GM18517 (cell line): Measurements from ENCODE around the gene CHRM2.

Experiments used
- ATAC-seq: cut with Tn5 transposase; IDR thresholded peaks from one replicate; pipeline ENCODE4 v1.9.1; 2021; ENCODE audit warnings: mild to moderate bottlenecking, moderate library complexity; ENCODE audit not compliant: unreplicated experiment

The CHRM2 gene

DNA sequence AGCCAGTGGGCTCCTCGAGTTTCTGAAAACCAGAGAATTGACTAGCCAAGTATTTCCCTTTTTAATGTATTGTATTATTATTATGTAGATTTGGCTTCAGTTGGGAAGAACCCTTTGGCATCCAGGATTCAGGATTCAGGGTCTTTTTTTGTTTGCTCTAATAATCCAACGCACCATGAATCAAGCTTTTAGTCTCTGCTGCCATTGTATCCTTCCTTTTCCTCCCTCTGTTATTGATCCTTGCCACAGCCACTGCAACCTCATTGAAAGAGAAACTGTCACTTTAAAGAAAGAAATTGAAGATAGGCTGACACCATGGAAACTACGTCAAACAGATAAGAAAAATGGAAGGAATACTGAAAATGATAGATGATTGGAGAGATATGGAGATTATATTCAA lies 150.0 kb downstream of the CHRM2 start:
- no peak for ATAC-seq

DNA sequence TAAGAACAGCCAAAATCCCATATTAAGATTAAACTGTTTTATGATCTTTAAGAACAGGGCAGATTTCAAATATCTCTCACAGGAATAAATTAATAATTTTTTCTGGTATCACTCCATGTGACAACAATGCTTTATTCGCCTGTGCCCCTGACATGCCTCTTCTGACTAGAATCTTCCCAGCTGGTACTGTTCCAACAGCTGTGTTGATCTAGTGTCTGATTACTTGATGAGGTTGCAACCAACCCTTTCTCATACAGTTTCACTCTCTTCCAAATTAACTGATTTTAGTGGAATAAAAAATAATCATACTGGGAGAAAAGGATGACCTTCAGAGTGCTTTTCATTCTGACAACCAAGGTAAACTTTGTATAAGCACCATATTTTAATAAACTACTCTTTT lies 151.9 kb downstream of the CHRM2 start:
- no peak for ATAC-seq

DNA sequence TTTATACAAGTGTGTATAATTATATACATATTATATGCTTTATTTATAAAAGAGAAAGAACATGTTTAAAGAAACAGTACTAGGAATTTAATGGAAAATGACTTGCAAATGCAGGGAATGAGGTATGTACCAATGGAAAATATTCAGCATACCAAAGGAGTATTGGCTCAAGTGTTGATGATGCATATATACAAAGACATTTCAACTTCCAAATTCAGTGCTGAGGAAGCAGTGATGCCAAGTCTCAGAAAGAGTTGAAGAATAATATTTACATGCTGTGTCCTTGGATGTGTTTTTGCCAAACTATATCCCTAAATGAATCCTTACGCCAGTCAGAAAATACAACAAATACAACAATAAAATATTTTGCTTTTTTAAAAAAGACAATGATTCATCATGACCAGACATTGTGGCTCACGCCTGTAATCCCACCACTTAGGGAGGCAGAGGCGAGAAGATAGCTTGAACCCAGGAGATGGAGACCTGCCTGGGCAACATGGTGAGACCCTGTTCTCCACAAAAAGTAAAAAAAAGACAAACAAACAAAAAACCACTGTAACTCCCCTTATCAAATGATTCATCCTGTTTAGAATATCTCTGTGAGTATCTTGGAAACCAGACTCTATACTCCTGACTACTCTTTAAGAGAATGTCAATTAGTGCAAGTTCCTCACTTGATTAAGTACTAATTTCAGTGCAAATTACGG lies 157.2 kb downstream of the CHRM2 start:
- no peak for ATAC-seq

DNA sequence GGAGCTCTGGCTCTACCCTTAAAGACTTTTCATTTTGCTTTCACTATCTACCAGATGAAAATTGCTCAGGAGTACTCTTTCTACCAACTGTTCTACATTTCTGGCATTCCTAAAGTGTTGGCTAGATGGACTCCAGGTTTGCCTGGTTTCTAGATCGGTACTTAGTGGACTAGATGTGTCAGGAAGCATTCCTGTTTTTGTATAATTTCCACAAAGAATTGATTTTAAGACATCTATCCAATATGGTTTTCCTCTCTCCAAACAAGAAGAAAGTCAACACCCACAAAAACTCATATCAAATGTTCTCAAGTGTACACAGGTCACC lies 157.7 kb downstream of the CHRM2 start:
- no peak for ATAC-seq

DNA sequence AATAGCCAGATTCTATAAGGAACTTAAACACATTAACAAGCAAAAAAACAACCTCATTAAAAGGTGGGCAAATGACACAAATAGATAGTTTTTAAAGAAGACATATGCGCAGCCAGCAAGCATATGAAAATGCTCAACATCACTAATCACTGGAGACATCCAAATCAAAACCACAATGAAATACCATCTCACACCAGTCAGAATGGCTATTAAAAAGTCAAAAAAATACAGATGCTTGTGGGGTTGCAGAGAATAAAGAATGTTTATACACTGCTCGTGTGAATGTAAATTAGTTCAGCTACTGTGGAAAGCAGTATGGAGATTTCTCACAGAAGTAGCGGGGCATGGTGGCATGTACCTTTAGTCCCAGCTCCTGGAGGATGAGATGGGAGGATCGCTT lies 164.0 kb downstream of the CHRM2 start:
- ATAC-seq: no peak

DNA sequence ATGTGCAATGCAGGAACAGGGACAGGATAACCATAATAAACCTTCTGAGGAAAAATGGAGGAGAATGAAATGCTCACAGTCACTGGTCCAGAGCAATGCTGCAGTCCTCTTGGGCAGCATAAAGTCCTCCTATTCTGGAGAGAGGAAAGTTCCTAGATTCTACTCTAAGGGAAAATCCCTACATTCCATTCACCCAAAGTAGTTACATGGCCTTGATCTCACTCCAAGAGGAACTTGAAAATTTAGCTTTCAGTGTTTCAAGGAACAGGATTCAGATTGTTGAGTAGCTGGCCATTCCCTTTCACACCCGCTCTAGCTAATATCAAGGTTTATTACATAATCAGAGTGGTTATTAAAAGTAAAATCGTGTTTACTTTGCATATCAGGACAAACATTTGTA lies 168.3 kb downstream of the CHRM2 start:
- ATAC-seq: no peak

DNA sequence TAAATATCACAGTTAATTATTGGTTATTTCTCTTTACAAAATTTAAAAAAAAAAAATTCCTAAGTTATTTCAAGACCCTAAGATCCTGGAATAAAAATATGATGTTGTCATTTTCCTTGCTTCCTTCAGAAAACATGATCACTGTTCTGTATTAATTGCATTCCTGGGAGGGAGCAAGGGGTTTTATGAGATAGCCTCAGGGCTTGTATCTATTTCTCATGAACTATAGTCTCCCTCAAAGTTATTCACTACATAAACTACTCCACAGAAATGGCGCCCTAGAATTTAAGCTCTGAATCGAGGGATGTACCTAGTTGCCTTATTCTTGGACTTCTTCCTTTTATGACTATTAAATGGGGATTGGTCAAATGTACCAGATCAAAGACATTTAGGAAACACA lies 170.3 kb downstream of the CHRM2 start:
- ATAC-seq: no peak

DNA sequence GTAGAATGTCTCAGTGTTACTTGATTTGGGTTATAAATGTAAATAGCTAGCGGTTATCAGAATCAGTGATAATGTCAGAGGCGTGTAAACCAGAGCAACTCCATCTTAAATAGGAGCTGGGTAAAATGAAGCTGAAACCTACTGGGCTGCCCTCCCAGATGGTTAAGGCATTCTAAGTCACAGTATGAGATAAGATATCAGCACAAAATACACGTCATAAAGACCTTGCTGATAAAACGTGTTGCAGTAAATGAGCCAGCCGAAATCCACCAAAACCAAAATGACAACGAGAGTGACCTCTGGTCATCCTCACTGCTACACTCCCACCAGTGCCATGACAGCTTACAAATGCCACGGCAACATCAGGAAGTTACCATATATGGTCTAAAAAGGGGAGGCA lies 172.3 kb downstream of the CHRM2 start:
- no peak for ATAC-seq

DNA sequence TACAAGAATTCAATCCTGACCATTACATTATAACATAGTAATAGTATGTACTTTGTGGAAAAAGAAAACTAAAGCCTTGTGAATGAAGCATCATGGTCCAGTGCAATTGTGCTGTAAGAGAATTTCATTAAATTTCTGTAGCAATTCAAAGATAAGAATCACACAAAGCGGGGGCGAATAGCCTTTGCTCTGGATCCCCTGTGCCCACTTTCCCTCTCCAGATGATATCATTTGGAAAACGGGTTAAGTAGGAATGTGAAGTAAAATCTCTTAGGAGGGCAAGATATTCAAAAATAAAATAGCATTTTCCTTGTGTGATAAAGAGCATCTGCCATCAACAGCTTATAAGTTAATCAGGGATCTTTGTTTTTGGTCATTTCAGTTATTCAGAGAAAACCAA lies 177.1 kb downstream of the CHRM2 start:
- ATAC-seq: no peak

DNA sequence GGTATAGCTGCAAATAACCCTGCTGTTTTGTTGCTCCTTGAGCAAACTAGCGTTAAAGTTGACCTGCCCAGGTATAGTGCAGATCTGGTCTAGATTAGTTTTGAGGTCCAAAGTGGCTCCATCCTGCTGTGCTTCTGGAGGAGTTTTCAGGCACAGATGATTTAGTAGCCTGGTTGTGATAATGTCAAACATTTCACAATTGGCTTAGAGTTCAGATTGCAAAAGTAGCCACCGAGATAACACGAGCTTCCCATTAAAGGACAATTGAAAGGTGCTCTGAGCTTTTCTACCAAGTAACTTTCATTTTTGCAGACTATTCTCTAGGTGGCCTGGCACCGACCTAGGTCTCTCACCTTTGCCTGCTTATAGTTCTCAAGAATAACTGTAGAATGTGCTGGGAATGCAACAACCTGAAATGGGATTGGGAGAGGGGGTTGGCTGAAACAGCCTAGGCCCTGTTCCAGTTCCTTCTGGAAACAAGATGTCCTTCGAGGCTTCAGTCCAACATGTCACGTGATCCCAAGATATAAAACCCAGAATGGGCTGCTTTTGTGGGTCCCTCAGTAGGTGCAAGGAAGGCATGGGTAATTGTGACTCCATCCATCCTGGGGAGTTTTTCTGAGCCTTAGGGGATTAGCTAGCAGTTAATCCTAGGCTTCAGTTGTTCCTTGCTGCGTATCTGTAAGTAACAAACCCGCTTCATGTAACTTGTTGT lies 201.0 kb downstream of the CHRM2 start:
- no peak for ATAC-seq
